K562 (cell line): ENCODE results near the gene PDGFD. TPM values are rescaled to one million over a fixed set of nuclear protein-coding genes. Genes with fewer than 3 reads are reported as not detected.

Experiments used
- BCLAF1 ChIP-seq, 2 experiments: fragments of 450-650 bp in 1 of 2; IDR thresholded peaks; 2 replicates each; pipeline ENCODE4 v1.6.1; 2011 to 2017; ENCODE audit warnings: low read depth in 2 of 2, antibody characterized with exemption in 1 of 2, borderline replicate concordance in 1 of 2, low read length in 1 of 2, mild to moderate bottlenecking in 1 of 2, mixed read lengths in 1 of 2; ENCODE audit not compliant: control insufficient read depth in 1 of 2
- BRCA1 ChIP-seq, 2 experiments: fragments of 450-650 bp in 1 of 2; sonication (generic) in 1 of 2; formaldehyde crosslinking in 1 of 2; IDR thresholded peaks; 2 replicates each; pipeline versions ENCODE4 v1.5.0 to v1.6.1; 2017 to 2020; ENCODE audit warnings: mild to moderate bottlenecking in 1 of 2, missing genetic modification reagents in 1 of 2
- E2F4 ChIP-seq: sonication (generic); formaldehyde crosslinking; IDR thresholded peaks from 2 replicates; pipeline ENCODE4 v1.8.0; 2022; ENCODE audit warnings: mild to moderate bottlenecking, low read depth, missing genetic modification reagents
- FOSL1 ChIP-seq: fragments of 200-800 bp; sonication (Bioruptor generic); conservative IDR thresholded peaks from 2 replicates; pipeline ENCODE4 v1.6.1; 2016; ENCODE audit warnings: missing genetic modification characterization, missing compliant biosample characterization
- HDGF ChIP-seq: fragments of 450-650 bp; IDR thresholded peaks from 2 replicates; pipeline ENCODE4 v1.6.1; 2016
- MYBL2 ChIP-seq, 2 experiments: fragments of 450-650 bp in 1 of 2; sonication (generic) in 1 of 2; formaldehyde crosslinking in 1 of 2; IDR thresholded peaks; 2 replicates each; pipeline versions ENCODE4 v1.6.1 to v1.8.1; 2017 to 2022; ENCODE audit warnings: borderline replicate concordance in 1 of 2, inconsistent platforms in 1 of 2, low read depth in 1 of 2, mild to moderate bottlenecking in 1 of 2, missing genetic modification reagents in 1 of 2, moderate library complexity in 1 of 2
- NONO ChIP-seq, 2 experiments: fragments of 200-400 bp in 1 of 2; fragments of 450-650 bp in 1 of 2; formaldehyde crosslinking in 1 of 2; IDR thresholded peaks; 2 replicates each; pipeline ENCODE4 v1.6.1; 2017; ENCODE audit warnings: low read depth in 2 of 2, mild to moderate bottlenecking in 2 of 2, moderate library complexity in 2 of 2, low read length in 1 of 2
- TFAP4 ChIP-seq: sonication (generic); formaldehyde crosslinking; IDR thresholded peaks from 2 replicates; pipeline ENCODE4 v1.8.0; 2022; ENCODE audit warnings: missing genetic modification reagents, mild to moderate bottlenecking, moderate library complexity, borderline replicate concordance
- XRCC4 ChIP-seq: IDR thresholded peaks from one replicate; pipeline ENCODE4 v1.6.1; 2011; ENCODE audit not compliant: insufficient read depth, insufficient read length; ENCODE audit errors: extremely low read depth
- ZNF77 ChIP-seq: fragments of 250-450 bp; sonication (Bioruptor Pico); IDR thresholded peaks from 2 replicates; pipeline ENCODE4 v1.5.0; 2020
- polyA plus RNA-seq, 8 experiments: library from polyadenylated mRNA; depleted of rRNA in 4 of 8; stranded (reverse) in 5 of 8; unstranded in 3 of 8; fragments of >200 nt; fragmentation: Nextera tagmentation in 2 of 8; fragmentation: Illumina TruSeq in 1 of 8; extraction: Ambion mirVana in 2 of 8; extraction: Trizol in 1 of 8; gene quantifications; 2 replicates each; pipeline versions ENCODE4 v1.2.1 to v1.2.3, GENCODE V29; 2011 to 2014; ENCODE audit warnings: inconsistent platforms in 1 of 8, missing spikeins in 1 of 8
- total RNA-seq, 7 experiments: library from RNA; depleted of rRNA in 6 of 7; stranded (reverse); fragments of >200 nt in 6 of 7; fragmentation: Illumina TruSeq in 2 of 7; extraction: Trizol in 2 of 7; gene quantifications; 2 replicates each; pipeline versions ENCODE4 v1.2.1 to v1.2.3, GENCODE V29; 2011 to 2021; ENCODE audit warnings: low replicate concordance in 1 of 7

PDGFD gene
- total and polyA plus RNA-seq, 9 of the 15 experiments (the other 6 are each of a cell fraction or from before 2014, with no cell fraction given), result 0.11 TPM; not detected in 8

- no peak for TF ChIP-seq BCLAF1 (IDR thresholded peaks at IDR 0.05; ENCODE audit: borderline replicate concordance in 1 of 2, control insufficient read depth in 1 of 2, low read depth in 2 of 2, low read length in 1 of 2)
- no peak for TF ChIP-seq BRCA1 (IDR thresholded peaks at IDR 0.05)
- TF ChIP-seq BRCA1 (CRISPR knock-in tag; IDR thresholded peaks at IDR 0.05), result no peak
- TF ChIP-seq XRCC4, result no peak
- TF ChIP-seq TFAP4 (CRISPR knock-in tag), result no peak
- TF ChIP-seq FOSL1 (tag), result no peak
- TF ChIP-seq E2F4 (CRISPR knock-in tag), result no peak
- no peak for TF ChIP-seq ZNF77
- no peak for TF ChIP-seq HDGF
- TF ChIP-seq MYBL2 (IDR thresholded peaks at IDR 0.05; ENCODE audit: low read depth), result no peak
- no peak for TF ChIP-seq MYBL2 (CRISPR knock-in tag; IDR thresholded peaks at IDR 0.05; ENCODE audit: borderline replicate concordance)
- TF ChIP-seq NONO (IDR thresholded peaks at IDR 0.05; ENCODE audit: low read depth in 2 of 2, low read length in 1 of 2), result no peak
These were observed 135.3 kb downstream of the PDGFD start (continued) for GRCh38 chr11:104028476-104029263.
